Fibroblast of lung (primary cell): ENCODE measurements around the gene MTMR3. TPM values are rescaled to one million over a fixed set of nuclear protein-coding genes. Genes with fewer than 3 reads are reported as not detected.

Experiments
- DNase-seq, 2 donors: peaks; one replicate each; pipeline versions ENCODE4 v3.0.0 to v3.0.0-alpha.2; 2010; ENCODE audit warnings: low read depth in 2 of 2
- H2AFZ ChIP-seq: 2 replicates; pipeline ENCODE4 v1.5.1; 2012; ENCODE audit warnings: low read length, control low read depth, inconsistent platforms
- H3K27ac ChIP-seq: 2 replicates; pipeline ENCODE4 v1.5.1; 2011; ENCODE audit warnings: low read length, control low read depth; ENCODE audit not compliant: insufficient read depth
- H3K27me3 ChIP-seq: 2 replicates; pipeline ENCODE4 v1.5.1; 2011; ENCODE audit warnings: mild to moderate bottlenecking, low read length; ENCODE audit not compliant: control insufficient read depth, insufficient read depth
- H3K36me3 ChIP-seq: 2 replicates; pipeline ENCODE4 v1.5.1; 2011; ENCODE audit warnings: low read length; ENCODE audit not compliant: control insufficient read depth, insufficient read depth
- H3K4me1 ChIP-seq: 2 replicates; pipeline ENCODE4 v1.5.1; 2011; ENCODE audit warnings: low read length; ENCODE audit not compliant: control insufficient read depth, insufficient read depth; ENCODE audit errors: extremely low read depth
- H3K4me2 ChIP-seq: 2 replicates; pipeline ENCODE4 v1.5.1; 2011; ENCODE audit warnings: low read length, control low read depth; ENCODE audit not compliant: insufficient read depth; ENCODE audit errors: extremely low read depth
- H3K4me3 ChIP-seq, 4 experiments: fragments of 200-600 bp in 1 of 4; sonication (generic) in 1 of 4; replicated peaks in 1 of 4; 2 replicates each; pipeline ENCODE4 v1.5.1; 2011 to 2016; ENCODE audit warnings: low read length in 4 of 4, low read depth in 3 of 4, mild to moderate bottlenecking in 3 of 4, control low read depth in 2 of 4, inconsistent platforms in 1 of 4, mixed read lengths in 1 of 4; ENCODE audit not compliant: insufficient read depth in 1 of 4; ENCODE audit errors: control extremely low read depth in 1 of 4
- H3K79me2 ChIP-seq: 2 replicates; pipeline ENCODE4 v1.5.1; 2012; ENCODE audit warnings: mild to moderate bottlenecking, low read length, inconsistent platforms; ENCODE audit not compliant: control insufficient read depth, insufficient read depth
- H3K9ac ChIP-seq: 2 replicates; pipeline ENCODE4 v1.5.1; 2011; ENCODE audit warnings: mild to moderate bottlenecking, low read length, control low read depth; ENCODE audit not compliant: insufficient read depth
- H3K9me3 ChIP-seq: 2 replicates; pipeline ENCODE4 v1.5.1; 2012; ENCODE audit warnings: low read depth, low read length; ENCODE audit not compliant: control insufficient read depth, insufficient read depth
- H4K20me1 ChIP-seq: 2 replicates; pipeline ENCODE4 v1.5.1; 2011; ENCODE audit warnings: low read length; ENCODE audit not compliant: control insufficient read depth, insufficient read depth; ENCODE audit errors: extremely low read depth
- CTCF ChIP-seq, 2 donors: IDR thresholded peaks in 1 of 2; conservative IDR thresholded peaks in 1 of 2; 1 replicate in 1 of 2; 2 replicates in 1 of 2; pipeline ENCODE4 v1.5.1; 2011 to 2012; ENCODE audit warnings: low read length in 2 of 2, control low read depth in 1 of 2, inconsistent platforms in 1 of 2, low read depth in 1 of 2, mild to moderate bottlenecking in 1 of 2
- EZH2 ChIP-seq: IDR thresholded peaks from 2 replicates; pipeline ENCODE4 v1.5.1; 2012; ENCODE audit warnings: low read length, control low read depth, mild to moderate bottlenecking; ENCODE audit errors: missing control alignments
- polyA plus RNA-seq, 2 donors: library from polyadenylated mRNA; depleted of rRNA in 1 of 2; stranded (reverse) in 1 of 2; unstranded in 1 of 2; fragments of >200 nt; gene quantifications; 2 replicates each; pipeline ENCODE4 v1.2.1, GENCODE V29; 2011 to 2012; ENCODE audit warnings: missing spikeins in 1 of 2
- total RNA-seq: library from RNA; depleted of rRNA; stranded (reverse); fragments of >200 nt; gene quantifications from 2 replicates; pipeline ENCODE4 v1.2.1, GENCODE V29; 2014

Gene MTMR3
- total and polyA plus RNA-seq, 2 donors (not counting 1 experiment from before 2014, with no cell fraction given), result 15.0 to 31.2 TPM

- peaks cover 22% of the 10 kb centered on the region for H3K4me1 ChIP-seq
- peaks cover 31% of the 10 kb centered on the region for H3K79me2 ChIP-seq
- H3K27me3 ChIP-seq, result no peaks in the 10 kb centered on the region
- no peaks in the 10 kb centered on the region for H3K36me3 ChIP-seq
- H3K9me3 ChIP-seq, result no peaks in the 10 kb centered on the region
- DNase-seq, result no peak
- no peak overlapping the region for H2AFZ ChIP-seq
- no peak overlapping the region for H3K27ac ChIP-seq
- H3K9ac ChIP-seq, result no peak overlapping the region
- H3K4me2 ChIP-seq, result no peak overlapping the region
- TF ChIP-seq EZH2, result no peak
- TF ChIP-seq CTCF (conservative IDR thresholded peaks at IDR 0.05 in 1 of 2, IDR thresholded peaks at IDR 0.05 in 1 of 2; ENCODE audit: low read depth in 1 of 2, low read length in 2 of 2), result no peak
- H4K20me1 ChIP-seq, result peaks cover 1% of the 10 kb centered on the region
- no peak overlapping the region for H3K4me3 ChIP-seq
Observed at GRCh38 chr22:29916007-29916544, 33.1 kb downstream of the MTMR3 start.

GRCh38 chr22:29917052-29917902 is 34.3 kb downstream of the MTMR3 start:
- Histone ChIP-seq H3K9me3 (no peaks in the 10 kb centered on the region), H2AFZ (no peak overlapping the region), H3K27me3 (no peaks in the 10 kb centered on the region), H3K4me2 (no peak overlapping the region), H3K4me3 (no peak overlapping the region), H3K4me1 (peaks cover 21% of the 10 kb centered on the region), H3K79me2 (peaks cover 31% of the 10 kb centered on the region), H4K20me1 (peaks cover 1% of the 10 kb centered on the region), H3K27ac (no peak overlapping the region), H3K36me3 (no peaks in the 10 kb centered on the region), H3K9ac (no peak overlapping the region)
- TF ChIP-seq CTCF (conservative IDR thresholded peaks at IDR 0.05 in 1 of 2, IDR thresholded peaks at IDR 0.05 in 1 of 2; ENCODE audit: low read depth in 1 of 2, low read length in 2 of 2), result no peak
- TF ChIP-seq EZH2, result no peak
- peak; percentile 9 to 51 for DNase-seq

- Histone ChIP-seq H3K4me3 (no peak overlapping the region), H3K27ac (no peak overlapping the region), H3K4me2 (no peak overlapping the region), H3K79me2 (peaks cover 39% of the 10 kb centered on the region), H3K36me3 (no peaks in the 10 kb centered on the region), H3K27me3 (no peaks in the 10 kb centered on the region), H4K20me1 (no peaks in the 10 kb centered on the region), H3K4me1 (no peaks in the 10 kb centered on the region), H3K9me3 (no peaks in the 10 kb centered on the region), H3K9ac (no peak overlapping the region), H2AFZ (no peak overlapping the region)
- TF ChIP-seq EZH2 (no peak), CTCF (conservative IDR thresholded peaks at IDR 0.05 in 1 of 2, IDR thresholded peaks at IDR 0.05 in 1 of 2; ENCODE audit: low read depth in 1 of 2, low read length in 2 of 2) (no peak)
- DNase-seq, result no peak
Observed at GRCh38 chr22:29925402-29925801, 42.4 kb downstream of the MTMR3 start.
